Measurements from ENCODE around the gene SMARCD3.

SMARCD3 gene

GRCh38 chr7:151248346-151249033 is at the start of gene SMARCD3:
Gene SMARCD3 (minus strand): TSS chr7:151248694. CDS start chr7:151248562, 132 bp downstream.
- peak within 1 kb of the TSS; percentile 74 for H3K4me3 ChIP-seq (ENCODE audit: low read depth, low read length)
- TF ChIP-seq CTCF (IDR thresholded peaks at IDR 0.05; ENCODE audit: low read depth, low read length), result no peak

- no peak for TF ChIP-seq CTCF (IDR thresholded peaks at IDR 0.05; ENCODE audit: low read depth, low read length)
- no peak overlapping the region for H3K4me3 ChIP-seq (ENCODE audit: low read depth, low read length)
Observed at GRCh38 chr7:151296202-151296992, 47.9 kb upstream of the SMARCD3 start.

- TF ChIP-seq CTCF (IDR thresholded peaks at IDR 0.05; ENCODE audit: low read depth, low read length), result no peak
Observed at GRCh38 chr7:151292850-151293249, 44.4 kb upstream of the SMARCD3 start.

GRCh38 chr7:151291206-151291605 is 42.7 kb upstream of the SMARCD3 start:
- no peak overlapping the region for H3K4me3 ChIP-seq (ENCODE audit: low read depth, low read length)
- TF ChIP-seq CTCF (IDR thresholded peaks at IDR 0.05; ENCODE audit: low read depth, low read length), result no peak

More at GRCh38 chr7:151292850-151293249, 44.4 kb upstream of the SMARCD3 start:
- H3K4me3 ChIP-seq (ENCODE audit: low read depth, low read length), result no peak overlapping the region

- H3K4me3 ChIP-seq (ENCODE audit: low read depth, low read length), result no peak overlapping the region
- no peak for TF ChIP-seq CTCF (IDR thresholded peaks at IDR 0.05; ENCODE audit: low read depth, low read length)
Observed at GRCh38 chr7:151290355-151290760, 41.9 kb upstream of the SMARCD3 start.

- no peak for TF ChIP-seq CTCF (IDR thresholded peaks at IDR 0.05; ENCODE audit: low read depth, low read length)
- H3K4me3 ChIP-seq (ENCODE audit: low read depth, low read length), result no peak overlapping the region
Observed at GRCh38 chr7:151289891-151290290, 41.4 kb upstream of the SMARCD3 start.

GRCh38 chr7:151286148-151286547 is 37.7 kb upstream of the SMARCD3 start:
- no peak overlapping the region for H3K4me3 ChIP-seq (ENCODE audit: low read depth, low read length)
- no peak for TF ChIP-seq CTCF (IDR thresholded peaks at IDR 0.05; ENCODE audit: low read depth, low read length)
